HS-27A (cell line): ENCODE measurements around the gene AMH.
"Not testable (repeated sequence)": the region's sequence is repeated elsewhere in the genome, so short reads cannot be mapped to it uniquely, and the experiment has no call there.

ENCODE experiments used
- DNase-seq: peaks from one replicate; pipeline ENCODE4 v3.0.0-alpha.2; 2012; ENCODE audit warnings: low read depth, missing footprints

Gene AMH

GRCh38 chr19:2270423-2271233, 21.5 kb downstream of the AMH start:
- no peak for DNase-seq

GRCh38 chr19:2271234-2272103, 22.3 kb downstream of the AMH start:
- DNase-seq: peak; percentile 38

DNA sequence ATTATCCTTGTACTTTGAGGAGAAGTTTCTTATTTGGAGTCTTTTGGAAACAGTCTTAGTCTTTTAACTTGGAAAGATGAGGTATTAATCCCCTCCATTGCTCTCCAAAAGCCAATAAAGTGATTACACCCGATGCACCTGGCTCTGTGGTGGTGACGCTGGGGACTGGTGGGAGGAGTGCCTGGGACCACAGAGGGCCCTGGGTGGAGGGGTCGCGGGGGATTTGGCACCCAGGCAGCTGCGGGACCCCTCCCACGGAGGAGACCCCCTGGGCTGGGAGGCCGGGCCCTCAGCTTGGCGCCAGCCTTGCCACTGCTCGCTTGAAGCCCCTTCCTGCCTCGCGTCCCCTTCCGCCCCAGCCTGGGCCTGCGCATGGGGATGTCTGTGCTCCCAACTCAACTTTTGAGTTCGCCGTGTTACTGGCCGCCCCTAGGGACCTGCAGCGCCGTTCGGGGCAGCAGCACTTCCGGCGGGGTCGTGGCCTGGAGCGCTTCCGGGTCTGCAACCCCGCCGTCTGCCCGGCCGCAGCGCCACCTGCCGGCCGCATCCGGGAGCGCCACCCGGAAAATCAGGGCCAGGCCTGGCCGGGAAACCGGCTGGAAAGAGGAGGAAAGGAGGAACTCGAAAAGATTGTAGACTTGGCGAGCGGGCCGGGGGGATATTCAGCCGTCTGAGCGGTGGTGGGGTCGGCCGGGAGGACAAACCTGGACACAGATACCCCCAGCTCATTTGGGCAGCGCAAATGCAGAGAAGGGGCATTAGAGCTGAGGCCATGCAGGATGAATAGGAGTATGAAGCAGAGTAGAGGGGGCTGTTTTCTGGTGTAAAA, 24.4 kb downstream of the AMH start:
- no peak for DNase-seq

GRCh38 chr19:2274185-2274711, 25.1 kb downstream of the AMH start:
- no peak for DNase-seq

DNA sequence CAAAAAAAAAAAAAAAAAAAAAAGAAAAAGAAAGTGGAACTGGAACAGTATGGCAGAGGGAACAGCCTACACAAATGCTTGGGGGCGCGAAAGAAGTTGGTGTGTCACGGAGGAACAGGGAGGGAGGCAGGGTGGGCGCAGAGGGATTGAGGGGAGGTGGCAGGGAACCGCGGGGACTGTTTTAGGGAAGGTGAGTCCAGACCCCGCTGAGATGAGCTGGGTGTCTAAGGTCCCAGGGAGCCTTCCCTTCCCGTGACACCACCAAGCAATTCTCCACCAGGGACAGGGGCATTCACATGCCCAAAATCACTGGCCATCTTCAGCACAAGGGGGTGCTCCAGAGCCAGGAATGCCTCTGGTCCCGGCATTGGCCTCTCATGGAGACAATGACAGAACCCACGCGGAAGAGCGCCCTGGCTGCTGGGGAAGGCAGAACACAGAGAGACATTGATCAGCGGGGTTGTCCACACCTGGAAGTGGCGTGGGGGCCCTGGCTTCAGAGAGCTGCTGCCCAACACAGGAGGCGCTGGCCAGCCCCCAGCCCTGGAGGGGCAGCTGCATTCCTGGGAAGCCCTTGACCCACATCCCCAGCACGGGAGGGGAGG, 25.9 kb downstream of the AMH start:
- DNase-seq: no peak

GRCh38 chr19:2275588-2276428, 26.7 kb downstream of the AMH start:
- no peak for DNase-seq

- no peak for DNase-seq
Observed at GRCh38 chr19:2276429-2276986, 27.4 kb downstream of the AMH start.

- no peak for DNase-seq
Observed at GRCh38 chr19:2277138-2277537, 28.0 kb downstream of the AMH start.

- DNase-seq: no peak
Observed at GRCh38 chr19:2278459-2279158, 29.5 kb downstream of the AMH start.

DNA sequence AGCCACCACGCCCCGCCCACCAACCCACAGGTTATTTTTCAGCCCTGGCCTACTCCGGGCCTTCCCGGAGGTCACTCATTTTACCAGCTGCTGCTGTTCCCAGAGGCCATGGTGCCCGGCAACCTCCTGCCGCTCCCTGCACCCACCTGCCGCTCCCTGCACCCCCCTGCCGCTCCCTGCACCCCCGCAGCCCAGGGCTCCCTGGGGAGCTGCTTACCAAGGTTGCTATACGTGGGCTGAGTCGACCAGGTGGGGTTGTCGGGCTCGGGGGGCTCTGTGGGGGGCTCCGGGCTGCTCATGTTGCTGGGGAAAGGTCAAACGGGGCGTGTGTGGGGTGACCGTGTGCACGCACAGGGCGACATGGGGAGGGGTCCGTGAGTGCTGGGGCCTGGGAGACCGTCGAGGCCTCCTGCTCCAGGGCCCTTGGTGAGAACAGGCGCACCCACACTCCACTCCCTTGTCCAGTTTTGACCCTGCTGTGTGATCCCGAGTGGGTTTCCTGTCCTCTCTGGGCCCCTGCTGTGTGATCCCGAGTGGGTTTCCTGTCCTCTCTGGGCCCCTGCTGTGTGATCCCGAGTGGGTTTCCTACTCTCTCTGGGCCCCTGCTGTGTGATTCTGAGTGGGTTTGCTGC, 31.6 kb downstream of the AMH start:
- DNase-seq: no peak

DNA sequence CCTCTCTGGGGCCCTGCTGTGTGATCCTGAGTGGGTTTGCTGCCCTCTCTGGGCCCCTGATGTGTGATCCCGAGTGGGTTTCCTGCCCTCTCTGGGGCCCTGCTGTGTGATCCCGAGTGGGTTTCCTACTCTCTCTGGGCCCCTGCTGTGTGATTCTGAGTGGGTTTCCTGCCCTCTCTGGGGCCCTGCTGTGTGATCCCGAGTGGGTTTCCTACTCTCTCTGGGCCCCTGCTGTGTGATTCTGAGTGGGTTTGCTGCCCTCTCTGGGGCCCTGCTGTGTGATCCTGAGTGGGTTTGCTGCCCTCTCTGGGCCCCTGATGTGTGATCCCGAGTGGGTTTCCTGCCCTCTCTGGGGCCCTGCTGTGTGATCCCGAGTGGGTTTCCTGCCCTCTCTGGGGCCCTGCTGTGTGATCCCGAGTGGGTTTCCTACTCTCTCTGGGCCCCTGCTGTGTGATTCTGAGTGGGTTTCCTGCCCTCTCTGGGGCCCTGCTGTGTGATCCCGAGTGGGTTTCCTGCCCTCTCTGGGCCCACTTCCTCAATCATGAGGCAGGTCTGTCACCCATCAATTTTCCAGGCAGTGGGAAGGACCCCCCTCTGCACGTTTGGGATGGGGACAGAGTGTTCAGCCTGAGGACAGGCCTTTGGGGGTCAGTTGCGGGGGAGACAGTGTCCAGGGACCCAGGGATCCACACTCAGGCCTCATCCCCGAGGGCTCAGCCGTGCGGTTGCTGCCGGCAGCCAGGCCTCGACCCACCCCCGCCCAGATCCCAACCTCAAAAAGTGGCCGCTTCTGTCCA, 32.3 kb downstream of the AMH start:
- DNase-seq: not testable (repeated sequence)

- DNase-seq: no peak
Observed at GRCh38 chr19:2282062-2282861, 33.1 kb downstream of the AMH start, which contains the start of gene PEAK3. Gene PEAK3 (minus strand): TSS chr19:2282175. CDS start chr19:2280931, 1,244 bp downstream.

DNA sequence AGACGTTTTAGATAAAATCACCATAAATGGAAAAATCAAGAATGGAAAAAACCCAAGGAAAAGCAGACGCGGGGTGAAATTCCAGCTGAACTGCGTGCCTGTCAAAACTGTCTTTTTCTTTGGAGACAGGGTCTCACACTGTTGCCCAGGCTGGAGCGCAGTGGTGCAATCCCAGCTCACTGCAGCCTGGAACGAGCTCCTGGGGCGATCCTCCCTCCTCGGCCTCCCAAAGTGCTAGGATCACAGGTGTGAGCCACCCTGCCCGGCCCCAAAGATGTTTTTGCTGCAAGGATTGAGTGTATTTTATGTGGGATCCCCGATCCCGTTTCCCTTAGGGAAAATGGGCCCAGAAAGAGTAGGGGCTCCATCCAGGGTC, 33.7 kb downstream of the AMH start:
- DNase-seq: no peak

- no peak for DNase-seq
Observed at GRCh38 chr19:2283835-2284507, 34.8 kb downstream of the AMH start.

DNA sequence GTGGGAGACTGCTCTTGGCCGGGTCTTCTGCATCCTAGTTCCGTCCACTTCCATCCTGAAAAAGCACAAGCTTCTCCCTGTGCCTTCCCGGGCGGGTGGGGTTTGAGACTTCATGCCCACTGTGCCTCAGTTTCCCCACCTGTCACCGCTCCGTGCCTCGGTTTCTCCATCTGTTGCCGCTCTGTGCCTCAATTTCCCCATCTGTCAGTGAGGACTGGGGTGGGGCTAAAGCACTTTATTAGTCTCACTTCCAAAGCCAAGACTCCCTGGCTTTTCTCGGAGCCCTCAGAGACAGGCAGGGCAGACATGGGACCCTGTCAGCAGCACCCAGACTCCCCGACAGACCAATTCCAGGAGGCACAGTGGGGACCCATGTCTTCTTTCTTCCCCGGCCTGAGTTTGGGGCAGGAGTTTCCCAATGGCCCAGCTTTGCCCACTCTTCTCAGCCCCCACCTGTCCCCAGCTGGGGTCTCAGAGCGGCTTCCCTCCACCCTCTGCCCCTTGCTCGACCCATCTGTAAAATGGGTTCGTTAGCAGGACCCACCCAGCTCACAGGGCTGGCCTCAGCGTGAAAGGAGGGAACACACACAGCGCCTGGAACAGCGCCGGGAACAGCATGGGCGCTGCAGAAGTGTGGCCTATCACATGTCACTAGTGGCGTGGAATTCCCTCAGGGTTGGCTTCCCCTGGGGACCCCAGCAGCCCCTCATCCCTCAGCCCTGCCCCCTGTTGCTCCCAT, 37.4 kb downstream of the AMH start:
- no peak for DNase-seq
